Endothelial cell of umbilical vein (primary cell): Measurements from ENCODE around the gene INPP5K. TPM values are rescaled to one million over a fixed set of nuclear protein-coding genes. Genes with fewer than 3 reads are reported as not detected.

Experiments used
- BruUV-seq: library from RNA; stranded (reverse); fragments of 400-500 nt; replicated peaks from 2 replicates; lab custom pipeline; 2021; lab: Mats Ljungman, UMichigan
- CTCF ChIA-PET: fragments of 300-600, 350-600 bp; sonication (Branson Sonifier 250); formaldehyde crosslinking; loops from one replicate; lab custom pipeline; 2021; ENCODE audit warnings: antibody characterized with exemption, inconsistent platforms; lab: Charles Lee
- POLR2A ChIA-PET: fragments of 300-600, 350-600 bp; sonication (Branson Sonifier 250); formaldehyde crosslinking; loops from one replicate; lab custom pipeline; 2021; ENCODE audit warnings: antibody characterized with exemption, inconsistent platforms; lab: Charles Lee
- DNase-seq: peaks from one replicate; pipeline ENCODE4 v3.0.0-alpha.2; 2011; ENCODE audit warnings: low read depth, low spot score
- FAIRE-seq: peaks from 2 replicates; lab custom pipeline; 2011; peaks lifted over from hg19 to GRCh38; lab: Jason Lieb, UNC
- H2AFZ ChIP-seq: 2 replicates; pipeline ENCODE4 v1.6.0; 2012; ENCODE audit warnings: low read depth, low read length, control low read depth, inconsistent platforms
- H3K27ac ChIP-seq: 2 replicates; pipeline ENCODE4 v1.5.1; 2011; ENCODE audit warnings: low read depth, mild to moderate bottlenecking, control low read depth, low read length, moderate library complexity; ENCODE audit not compliant: insufficient read depth
- H3K27me3 ChIP-seq, 2 experiments: 2 replicates each; pipeline versions ENCODE4 v1.6.0 to v1.6.1; 2011; ENCODE audit warnings: low read length in 2 of 2, mixed read lengths in 1 of 2; ENCODE audit not compliant: control insufficient read depth in 2 of 2, insufficient read depth in 2 of 2
- H3K36me3 ChIP-seq, 2 experiments: 2 replicates in 1 of 2; 3 replicates in 1 of 2; pipeline ENCODE4 v1.5.1; 2011; ENCODE audit warnings: low read length in 2 of 2, mild to moderate bottlenecking in 1 of 2, moderate library complexity in 1 of 2; ENCODE audit not compliant: control insufficient read depth in 2 of 2, insufficient read depth in 2 of 2; ENCODE audit errors: extremely low read depth in 1 of 2
- H3K4me1 ChIP-seq: 3 replicates; pipeline ENCODE4 v1.5.1; 2011; ENCODE audit warnings: mild to moderate bottlenecking, low read length; ENCODE audit not compliant: control insufficient read depth, insufficient read depth; ENCODE audit errors: extremely low read depth
- H3K4me2 ChIP-seq: 2 replicates; pipeline ENCODE4 v1.6.1; 2011; ENCODE audit warnings: low read length, control low read depth, mixed read lengths; ENCODE audit not compliant: insufficient read depth
- H3K4me3 ChIP-seq, 3 experiments: fragments of 200-600 bp in 1 of 3; sonication (generic), shearing (Covaris generic) in 1 of 3; replicated peaks in 1 of 3; 2 replicates each; pipeline ENCODE4 v1.5.1; 2011 to 2016; ENCODE audit warnings: control low read depth in 3 of 3, low read length in 3 of 3, mild to moderate bottlenecking in 2 of 3, inconsistent platforms in 1 of 3, low read depth in 1 of 3, moderate library complexity in 1 of 3; ENCODE audit not compliant: insufficient read depth in 1 of 3
- H3K79me2 ChIP-seq: 2 replicates; pipeline ENCODE4 v1.6.0; 2012; ENCODE audit warnings: low read length, inconsistent platforms; ENCODE audit not compliant: control insufficient read depth, insufficient read depth
- H3K9ac ChIP-seq: replicated peaks from 2 replicates; pipeline ENCODE3; 2011; ENCODE audit warnings: low read length, control low read depth; ENCODE audit not compliant: insufficient read depth; ENCODE audit errors: extremely low read depth
- H3K9me1 ChIP-seq: replicated peaks from 3 replicates; pipeline ENCODE4 v1.6.0; 2011; ENCODE audit warnings: mild to moderate bottlenecking, low read length; ENCODE audit not compliant: control insufficient read depth, insufficient read depth; ENCODE audit errors: extremely low read depth
- H3K9me3 ChIP-seq: replicated peaks from 2 replicates; pipeline ENCODE4 v1.5.1; 2012; ENCODE audit warnings: low read length, inconsistent platforms; ENCODE audit not compliant: control insufficient read depth, insufficient read depth
- H4K20me1 ChIP-seq: replicated peaks from 2 replicates; pipeline ENCODE3; 2011; ENCODE audit warnings: mild to moderate bottlenecking, low read length; ENCODE audit not compliant: control insufficient read depth, insufficient read depth; ENCODE audit errors: extremely low read depth
- CTCF ChIP-seq, 2 donors: IDR thresholded peaks; 1 replicate in 1 of 2; 2 replicates in 1 of 2; pipeline ENCODE4 v1.5.1; 2011; ENCODE audit warnings: low read length in 2 of 2, mild to moderate bottlenecking in 2 of 2, moderate library complexity in 2 of 2, control low read depth in 1 of 2, inconsistent platforms in 1 of 2, low read depth in 1 of 2; ENCODE audit not compliant: insufficient read depth in 1 of 2; ENCODE audit errors: extremely low read depth in 1 of 2
- EZH2 ChIP-seq: IDR thresholded peaks from 2 replicates; pipeline ENCODE4 v1.6.1; 2012; ENCODE audit warnings: borderline replicate concordance, low read depth, mild to moderate bottlenecking, moderate library complexity, low read length, inconsistent platforms; ENCODE audit not compliant: severe bottlenecking
- FOS ChIP-seq: IDR thresholded peaks from 2 replicates; pipeline ENCODE4 v1.6.1; 2011; ENCODE audit warnings: mild to moderate bottlenecking, low read length, moderate library complexity, borderline replicate concordance; ENCODE audit not compliant: insufficient read depth
- GATA2 ChIP-seq: IDR thresholded peaks from 2 replicates; pipeline ENCODE4 v1.7.0; 2011; ENCODE audit warnings: low read depth, mild to moderate bottlenecking, moderate library complexity, mixed read lengths, low read length; ENCODE audit not compliant: insufficient read length, insufficient read depth
- JUN ChIP-seq: IDR thresholded peaks from 2 replicates; pipeline ENCODE4 v1.6.1; 2011; ENCODE audit warnings: borderline replicate concordance, low read depth; ENCODE audit not compliant: insufficient read length, insufficient read depth
- MAX ChIP-seq: IDR thresholded peaks from 2 replicates; pipeline ENCODE4 v1.6.1; 2011; ENCODE audit not compliant: insufficient read depth, insufficient read length
- MYC ChIP-seq: IDR thresholded peaks from one replicate; pipeline ENCODE4 v1.6.1; 2011; ENCODE audit warnings: mild to moderate bottlenecking, low read depth, low read length
- POLR2A ChIP-seq: IDR thresholded peaks from 2 replicates; pipeline ENCODE4 v1.6.1; 2012; ENCODE audit warnings: low read depth, mild to moderate bottlenecking, control low read depth, low read length
- POLR2AphosphoS5 ChIP-seq: IDR thresholded peaks from 2 replicates; pipeline ENCODE4 v1.6.1; 2012; ENCODE audit warnings: low read depth, mild to moderate bottlenecking, control low read depth, low read length, moderate library complexity; ENCODE audit not compliant: insufficient read depth
- dilution Hi-C: fragments of 300-500 bp; cut with MboI; formaldehyde crosslinking; loops from one replicate; pipeline ENCODE4 v1.15.0; 2019; ENCODE audit warnings: low sequenced_read_pairs; ENCODE audit not compliant: extremely low pct_ligation_motif_present
- intact Hi-C: fragments of 100-400 bp; cut with micrococcal nuclease; formaldehyde crosslinking; loops from one replicate; pipeline ENCODE4 v1.10.0; 2022
- polyA plus RNA-seq, 4 experiments: library from polyadenylated mRNA; depleted of rRNA in 3 of 4; stranded (reverse) in 3 of 4; unstranded in 1 of 4; fragments of >200 nt; gene quantifications; 2 replicates each; pipeline versions ENCODE4 v1.2.1 to v1.2.3, GENCODE V29; 2011 to 2012; ENCODE audit warnings: missing spikeins in 1 of 4
- total RNA-seq: library from RNA; stranded (reverse); gene quantifications from 2 replicates; pipeline ENCODE4 v1.2.3, GENCODE V29; 2021

Gene INPP5K
- total and polyA plus RNA-seq, 2 donors (not counting 3 experiments of a cell fraction or from before 2014, with no cell fraction given), result 44.2 to 54.1 TPM

GRCh38 chr17:1475321-1475854 lies 41.0 kb downstream of the INPP5K start:
- no peaks in the 10 kb centered on the region for H3K27me3 ChIP-seq
- no peak overlapping the region for H3K4me3 ChIP-seq
- H4K20me1 ChIP-seq, result no peaks in the 10 kb centered on the region
- no peak overlapping the region for H3K9ac ChIP-seq
- CTCF ChIA-PET, result interaction anchor here (1.2 to 1.5 kb wide), 2 partner anchors 40 to 110 kb away, joined by 6 to 7 read pairs; no protein-coding TSS in a partner anchor
- H3K27ac ChIP-seq, result no peak overlapping the region
- intact Hi-C loops, result no loop called here
- no peak for FAIRE-seq
- dilution Hi-C loops, result no loop called here
- no peaks in the 10 kb centered on the region for H3K9me3 ChIP-seq
- no peaks in the 10 kb centered on the region for H3K79me2 ChIP-seq
- BruUV-seq, result no TSS peak
- POLR2A ChIA-PET, result no interaction called here
- DNase-seq, result no peak
- no peaks in the 10 kb centered on the region for H3K9me1 ChIP-seq
- no peaks in the 10 kb centered on the region for H3K4me1 ChIP-seq
- peaks cover 14 to 43% of the 10 kb centered on the region in 2 experiments for H3K36me3 ChIP-seq
- no peak overlapping the region for H3K4me2 ChIP-seq
- TF ChIP-seq EZH2 (no peak), MYC (no peak), JUN (no peak), POLR2AphosphoS5 (no peak), FOS (no peak), GATA2 (no peak), CTCF (IDR thresholded peaks at IDR 0.05; ENCODE audit: extremely low read depth in 1 of 2, insufficient read depth in 1 of 2, low read depth in 1 of 2, low read length in 2 of 2) (no peak), POLR2A (no peak), MAX (no peak)
- H2AFZ ChIP-seq, result no peak overlapping the region
